ENCODE data around the gene CLP1.
"Not testable (repeated sequence)": the region's sequence is repeated elsewhere in the genome, so short reads cannot be mapped to it uniquely, and the experiment has no call there.

Gene CLP1

GRCh38 chr11:57647960-57648800 is 9.4 kb upstream of the CLP1 start:
- Mint-ChIP-seq H3K27me3 (peaks cover 21% of the 10 kb centered on the region), H3K9me3 (ENCODE audit: low read depth) (no peaks in the 10 kb centered on the region), H3K4me3 (peak overlapping the region; percentile 90), H3K4me1 (ENCODE audit: low read depth) (peaks cover 49% of the 10 kb centered on the region), H3K27ac (no peak overlapping the region), H3K36me3 (no peaks in the 10 kb centered on the region)

GRCh38 chr11:57648801-57649735 is 8.5 kb upstream of the CLP1 start:
- H3K36me3 Mint-ChIP-seq, result no peaks in the 10 kb centered on the region
- peaks cover 21% of the 10 kb centered on the region for H3K27me3 Mint-ChIP-seq
- peak overlapping the region; percentile 90 for H3K4me3 Mint-ChIP-seq
- peak overlapping the region; percentile 72 for H3K27ac Mint-ChIP-seq
- peaks cover 49% of the 10 kb centered on the region for H3K4me1 Mint-ChIP-seq (ENCODE audit: low read depth)
- no peaks in the 10 kb centered on the region for H3K9me3 Mint-ChIP-seq (ENCODE audit: low read depth)

GRCh38 chr11:57649826-57650738 is 7.5 kb upstream of the CLP1 start, which contains the start of gene YPEL4:
Gene YPEL4 (minus strand): TSS chr11:57649912. CDS start chr11:57647107, 2,805 bp downstream.
- H3K4me1 Mint-ChIP-seq (ENCODE audit: low read depth), result peaks cover 49% of the 10 kb centered on the region
- peaks cover 20% of the 10 kb centered on the region for H3K27me3 Mint-ChIP-seq
- no peaks in the 10 kb centered on the region for H3K36me3 Mint-ChIP-seq
- peak within 1 kb of the TSS; percentile 90 for H3K4me3 Mint-ChIP-seq
- H3K9me3 Mint-ChIP-seq (ENCODE audit: low read depth), result no peaks in the 10 kb centered on the region
- peak within 1 kb of the TSS; percentile 72 for H3K27ac Mint-ChIP-seq

GRCh38 chr11:57650739-57651090 is 6.8 kb upstream of the CLP1 start:
- peaks cover 19% of the 10 kb centered on the region for H3K27me3 Mint-ChIP-seq
- peaks cover 49% of the 10 kb centered on the region for H3K4me1 Mint-ChIP-seq (ENCODE audit: low read depth)
- no peaks in the 10 kb centered on the region for H3K9me3 Mint-ChIP-seq (ENCODE audit: low read depth)
- H3K4me3 Mint-ChIP-seq, result peak overlapping the region; percentile 31
- no peaks in the 10 kb centered on the region for H3K36me3 Mint-ChIP-seq
- no peak overlapping the region for H3K27ac Mint-ChIP-seq

GRCh38 chr11:57651408-57651807 is 6.2 kb upstream of the CLP1 start:
- no peaks in the 10 kb centered on the region for H3K9me3 Mint-ChIP-seq (ENCODE audit: low read depth)
- no peak overlapping the region for H3K4me3 Mint-ChIP-seq
- H3K36me3 Mint-ChIP-seq, result no peaks in the 10 kb centered on the region
- peaks cover 14% of the 10 kb centered on the region for H3K27me3 Mint-ChIP-seq
- no peak overlapping the region for H3K27ac Mint-ChIP-seq
- H3K4me1 Mint-ChIP-seq (ENCODE audit: low read depth), result peaks cover 49% of the 10 kb centered on the region

- H3K36me3 Mint-ChIP-seq; H3K9me3 Mint-ChIP-seq (ENCODE audit: low read depth); H3K27ac Mint-ChIP-seq; H3K27me3 Mint-ChIP-seq: not testable (repeated sequence)
- Mint-ChIP-seq H3K4me1 (ENCODE audit: low read depth) (peaks cover 47% of the 10 kb centered on the region), H3K4me3 (peak overlapping the region; percentile 13)
These were observed 5.3 kb upstream of the CLP1 start for GRCh38 chr11:57652230-57652629.

- H3K36me3 Mint-ChIP-seq, result no peaks in the 10 kb centered on the region
- peak overlapping the region; percentile 29 for H3K27ac Mint-ChIP-seq
- peaks cover 6% of the 10 kb centered on the region for H3K27me3 Mint-ChIP-seq
- H3K9me3 Mint-ChIP-seq (ENCODE audit: low read depth), result no peaks in the 10 kb centered on the region
- peaks cover 47% of the 10 kb centered on the region for H3K4me1 Mint-ChIP-seq (ENCODE audit: low read depth)
- peak overlapping the region; percentile 13 for H3K4me3 Mint-ChIP-seq
These were observed 4.9 kb upstream of the CLP1 start for GRCh38 chr11:57652662-57653061.

- no peak overlapping the region for H3K4me3 Mint-ChIP-seq
These were observed 4.4 kb upstream of the CLP1 start for GRCh38 chr11:57653163-57653562.

GRCh38 chr11:57656885-57657193 is 723 bp upstream of the CLP1 start:
- Mint-ChIP-seq H3K4me1 (ENCODE audit: low read depth) (peaks cover 37% of the 10 kb centered on the region), H3K4me3 (peak overlapping the region; percentile 99), H3K9me3 (ENCODE audit: low read depth) (no peaks in the 10 kb centered on the region), H3K36me3 (no peaks in the 10 kb centered on the region), H3K27ac (peak overlapping the region; percentile 99), H3K27me3 (no peaks in the 10 kb centered on the region)

More at GRCh38 chr11:57653163-57653562, 4.4 kb upstream of the CLP1 start:
- H3K27me3 Mint-ChIP-seq, result peaks cover 2% of the 10 kb centered on the region
- H3K36me3 Mint-ChIP-seq, result no peaks in the 10 kb centered on the region
- H3K4me1 Mint-ChIP-seq (ENCODE audit: low read depth), result peaks cover 45% of the 10 kb centered on the region
- H3K27ac Mint-ChIP-seq, result peak overlapping the region; percentile 29
- H3K9me3 Mint-ChIP-seq (ENCODE audit: low read depth), result no peaks in the 10 kb centered on the region

GRCh38 chr11:57658023-57658361 is 430 bp downstream of the CLP1 start:
- peak overlapping the region; percentile 99 for H3K4me3 Mint-ChIP-seq
- no peaks in the 10 kb centered on the region for H3K27me3 Mint-ChIP-seq
- peaks cover 2% of the 10 kb centered on the region for H3K36me3 Mint-ChIP-seq
- H3K4me1 Mint-ChIP-seq (ENCODE audit: low read depth), result peaks cover 39% of the 10 kb centered on the region
- peak overlapping the region; percentile 99 for H3K27ac Mint-ChIP-seq
- H3K9me3 Mint-ChIP-seq (ENCODE audit: low read depth), result no peaks in the 10 kb centered on the region

- Mint-ChIP-seq H3K36me3 (peaks cover 2% of the 10 kb centered on the region), H3K9me3 (ENCODE audit: low read depth) (no peaks in the 10 kb centered on the region), H3K27ac (no peak overlapping the region), H3K27me3 (no peaks in the 10 kb centered on the region), H3K4me1 (ENCODE audit: low read depth) (peaks cover 36% of the 10 kb centered on the region), H3K4me3 (no peak overlapping the region)
These were observed 2.1 kb downstream of the CLP1 start for GRCh38 chr11:57659669-57660068.

GRCh38 chr11:57662893-57663292 is 5.3 kb downstream of the CLP1 start:
- H3K27me3 Mint-ChIP-seq, result no peaks in the 10 kb centered on the region
- H3K36me3 Mint-ChIP-seq, result peaks cover 2% of the 10 kb centered on the region
- peaks cover 38% of the 10 kb centered on the region for H3K4me1 Mint-ChIP-seq (ENCODE audit: low read depth)
- H3K9me3 Mint-ChIP-seq (ENCODE audit: low read depth), result no peaks in the 10 kb centered on the region
- no peak overlapping the region for H3K4me3 Mint-ChIP-seq
- H3K27ac Mint-ChIP-seq, result no peak overlapping the region

GRCh38 chr11:57663975-57664374 is 6.4 kb downstream of the CLP1 start:
- Mint-ChIP-seq H3K27me3 (no peaks in the 10 kb centered on the region), H3K27ac (no peak overlapping the region), H3K36me3 (peaks cover 2% of the 10 kb centered on the region), H3K4me1 (ENCODE audit: low read depth) (peaks cover 31% of the 10 kb centered on the region), H3K4me3 (no peak overlapping the region), H3K9me3 (ENCODE audit: low read depth) (no peaks in the 10 kb centered on the region)

GRCh38 chr11:57667117-57667735 is 9.7 kb downstream of the CLP1 start:
- no peaks in the 10 kb centered on the region for H3K9me3 Mint-ChIP-seq (ENCODE audit: low read depth)
- peak overlapping the region; percentile 100 for H3K27ac Mint-ChIP-seq
- H3K36me3 Mint-ChIP-seq, result peaks cover 6% of the 10 kb centered on the region
- peak overlapping the region; percentile 96 for H3K4me3 Mint-ChIP-seq
- peaks cover 49% of the 10 kb centered on the region for H3K4me1 Mint-ChIP-seq (ENCODE audit: low read depth)
- H3K27me3 Mint-ChIP-seq, result no peaks in the 10 kb centered on the region

Data from activated naive CD8-positive, alpha-beta T cell (primary cell).